Measurements from ENCODE around the gene SIRPG.

Gene SIRPG

DNA sequence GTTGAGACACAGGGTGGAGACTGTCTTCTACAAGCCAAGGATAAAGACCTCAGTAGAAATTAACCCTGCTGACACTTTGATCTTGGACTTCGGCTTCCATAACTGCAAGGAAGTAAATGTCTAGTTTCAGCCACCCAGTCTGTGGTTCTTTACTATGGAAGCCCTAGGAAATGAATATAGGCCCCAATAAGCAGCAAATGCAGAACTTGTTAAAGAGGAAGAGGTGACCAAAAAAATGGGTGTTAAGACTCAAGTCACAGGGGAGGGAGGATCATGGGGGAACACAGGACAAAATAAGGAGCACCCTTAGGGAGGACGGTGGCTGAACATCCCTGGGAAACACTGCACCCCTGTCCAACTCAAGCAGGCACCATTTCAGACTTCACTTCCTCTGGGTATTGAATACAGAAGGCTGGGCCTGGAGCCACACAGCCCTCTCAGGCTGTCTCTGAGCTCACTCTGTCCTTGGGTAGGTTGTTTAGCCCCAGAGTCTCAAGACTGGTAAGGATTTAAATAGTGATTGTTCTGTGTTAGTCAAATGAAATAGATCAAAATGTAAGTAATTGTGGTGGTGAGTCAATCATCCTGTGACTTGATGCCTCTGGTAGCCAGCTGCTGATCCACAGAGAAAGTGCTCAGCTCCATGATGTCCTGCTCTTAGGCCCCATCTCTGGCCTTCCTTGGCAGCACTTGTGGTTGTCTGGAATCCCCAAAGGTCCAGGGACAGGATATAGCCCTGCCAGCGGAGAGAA is 69.6 kb downstream of the SIRPG start:
- Histone ChIP-seq H3K4me1 (ENCODE audit: control insufficient read depth in 1 of 2, insufficient read depth in 2 of 2, low read length in 2 of 2) (no peaks in the 10 kb centered on the region), H3K27me3 (ENCODE audit: low read depth, low read length) (no peaks in the 10 kb centered on the region), H3K9me3 (ENCODE audit: control insufficient read depth in 1 of 2, low read length in 2 of 2) (no peaks in the 10 kb centered on the region), H3K4me3 (ENCODE audit: low read depth in 1 of 2, low read length in 2 of 2) (no peak overlapping the region), H3K27ac (ENCODE audit: low read length) (no peak overlapping the region), H3K36me3 (ENCODE audit: control insufficient read depth in 1 of 2, insufficient read depth in 2 of 2, low read length in 2 of 2) (no peaks in the 10 kb centered on the region)

DNA sequence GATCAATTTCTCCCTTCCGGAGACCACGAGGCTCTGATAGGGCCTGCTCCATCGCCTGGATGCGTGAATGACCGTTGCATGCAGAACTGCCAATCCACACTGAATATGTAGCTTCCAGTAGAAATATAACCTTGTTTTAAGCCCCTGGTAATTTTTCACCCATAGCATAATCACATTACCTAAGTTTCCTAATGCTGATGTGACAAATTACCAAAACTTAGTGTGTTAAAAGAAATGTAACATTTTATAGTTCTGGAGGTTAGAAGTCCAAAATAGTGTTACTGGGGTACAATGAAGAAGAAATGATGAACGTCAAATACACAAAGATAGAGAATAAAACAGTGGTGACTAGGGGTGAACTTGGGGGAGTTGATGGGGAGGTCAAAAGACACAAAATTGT is 78.1 kb downstream of the SIRPG start:
- no peak overlapping the region for H3K27ac ChIP-seq (ENCODE audit: low read length)
- no peaks in the 10 kb centered on the region for H3K36me3 ChIP-seq (ENCODE audit: control insufficient read depth in 1 of 2, insufficient read depth in 2 of 2, low read length in 2 of 2)
- no peaks in the 10 kb centered on the region for H3K9me3 ChIP-seq (ENCODE audit: control insufficient read depth in 1 of 2, low read length in 2 of 2)
- H3K4me3 ChIP-seq (ENCODE audit: low read depth in 1 of 2, low read length in 2 of 2): no peak overlapping the region
- no peaks in the 10 kb centered on the region for H3K4me1 ChIP-seq (ENCODE audit: control insufficient read depth in 1 of 2, insufficient read depth in 2 of 2, low read length in 2 of 2)
- H3K27me3 ChIP-seq (ENCODE audit: low read depth, low read length): no peaks in the 10 kb centered on the region

Measured in muscle layer of duodenum (tissue), 2 donors.